GM19238 (cell line): ENCODE data around the gene PPP3CA.
"Not testable (repeated sequence)": the region's sequence is repeated elsewhere in the genome, so short reads cannot be mapped to it uniquely, and the experiment has no call there.

ENCODE experiments used
- DNase-seq: peaks from one replicate; pipeline ENCODE4 v3.0.0; 2011; ENCODE audit warnings: low spot score; ENCODE audit not compliant: insufficient read length

PPP3CA gene

GRCh38 chr4:101217353-101218031 is 129.8 kb downstream of the PPP3CA start:
- DNase-seq, result no peak

GRCh38 chr4:101211146-101211553 is 136.2 kb downstream of the PPP3CA start:
- DNase-seq, result no peak

- DNase-seq, result no peak
These were observed 137.0 kb downstream of the PPP3CA start for GRCh38 chr4:101210331-101210730.

- no peak for DNase-seq
These were observed 139.2 kb downstream of the PPP3CA start for GRCh38 chr4:101208171-101208570.

GRCh38 chr4:101205916-101206315 is 141.4 kb downstream of the PPP3CA start:
- DNase-seq, result no peak

- no peak for DNase-seq
These were observed 145.9 kb downstream of the PPP3CA start for GRCh38 chr4:101201421-101201820.

- DNase-seq, result no peak
These were observed 146.8 kb downstream of the PPP3CA start for GRCh38 chr4:101200561-101200960.

GRCh38 chr4:101199507-101200285 is 147.6 kb downstream of the PPP3CA start:
- DNase-seq, result no peak

GRCh38 chr4:101198682-101199339 is 148.5 kb downstream of the PPP3CA start:
- no peak for DNase-seq

GRCh38 chr4:101197350-101197749 is 150.0 kb downstream of the PPP3CA start:
- no peak for DNase-seq

- no peak for DNase-seq
These were observed 155.1 kb downstream of the PPP3CA start for GRCh38 chr4:101192244-101192643.

GRCh38 chr4:101191302-101192098 is 155.8 kb downstream of the PPP3CA start:
- no peak for DNase-seq

GRCh38 chr4:101190751-101191150 is 156.6 kb downstream of the PPP3CA start:
- no peak for DNase-seq

GRCh38 chr4:101188906-101189305 is 158.4 kb downstream of the PPP3CA start:
- DNase-seq, result no peak

- DNase-seq, result no peak
These were observed 159.5 kb downstream of the PPP3CA start for GRCh38 chr4:101187841-101188240.

GRCh38 chr4:101186567-101187184 is 160.7 kb downstream of the PPP3CA start:
- no peak for DNase-seq

- no peak for DNase-seq
These were observed 162.7 kb downstream of the PPP3CA start for GRCh38 chr4:101184668-101185067.

GRCh38 chr4:101183666-101184373 is 163.5 kb downstream of the PPP3CA start:
- no peak for DNase-seq

GRCh38 chr4:101183221-101183620 is 164.1 kb downstream of the PPP3CA start:
- DNase-seq, result no peak

- not testable (repeated sequence) for DNase-seq
These were observed 164.6 kb downstream of the PPP3CA start for GRCh38 chr4:101182688-101183087.
